Lower leg skin (tissue), 4 donors: ENCODE data around the gene CRACR2A. TPM values are rescaled to one million over a fixed set of nuclear protein-coding genes. Genes with fewer than 3 reads are reported as not detected.

Experiments
- DNase-seq, 2 donors: peaks; one replicate each; pipeline ENCODE4 v3.0.0-alpha.2; 2019; ENCODE audit warnings: low spot score in 2 of 2
- H3K4me3 ChIP-seq: fragments of 200-600 bp; sonication (generic); 2 replicates; pipeline ENCODE4 v1.5.1; 2017; ENCODE audit warnings: mild to moderate bottlenecking, low read depth; ENCODE audit not compliant: poor library complexity, severe bottlenecking
- CTCF ChIP-seq, 3 donors: fragments of 450-650 bp; IDR thresholded peaks; one replicate each; pipeline ENCODE4 v1.5.1; 2016; ENCODE audit warnings: antibody characterized with exemption in 3 of 3, mild to moderate bottlenecking in 3 of 3, moderate library complexity in 2 of 3
- POLR2A ChIP-seq, 2 donors: fragments of 450-650 bp; IDR thresholded peaks; one replicate each; pipeline ENCODE4 v1.6.1; 2016 to 2017; ENCODE audit warnings: antibody characterized with exemption in 2 of 2, mild to moderate bottlenecking in 1 of 2, moderate library complexity in 1 of 2
- WGBS, 2 donors: methylation state at CpG; one replicate each; pipeline ENCODE4 v1.1.5; 2018; 5-methylcytosine and 5-hydroxymethylcytosine counted together
- intact Hi-C: fragments of 100-400 bp; cut with DNase I; formaldehyde crosslinking; loops from one replicate; pipeline ENCODE4 v1.15.0; 2023; ENCODE audit warnings: low total_unique reads
- total RNA-seq, 4 donors: library from RNA; depleted of rRNA; stranded (reverse); fragments of >200 nt; gene quantifications; one replicate each; pipeline ENCODE4 v1.1.0, GENCODE V29; 2016

The CRACR2A gene
- total RNA-seq, 4 donors from 2014 or later, result 1.4 to 14.4 (median 6.6) TPM

DNA sequence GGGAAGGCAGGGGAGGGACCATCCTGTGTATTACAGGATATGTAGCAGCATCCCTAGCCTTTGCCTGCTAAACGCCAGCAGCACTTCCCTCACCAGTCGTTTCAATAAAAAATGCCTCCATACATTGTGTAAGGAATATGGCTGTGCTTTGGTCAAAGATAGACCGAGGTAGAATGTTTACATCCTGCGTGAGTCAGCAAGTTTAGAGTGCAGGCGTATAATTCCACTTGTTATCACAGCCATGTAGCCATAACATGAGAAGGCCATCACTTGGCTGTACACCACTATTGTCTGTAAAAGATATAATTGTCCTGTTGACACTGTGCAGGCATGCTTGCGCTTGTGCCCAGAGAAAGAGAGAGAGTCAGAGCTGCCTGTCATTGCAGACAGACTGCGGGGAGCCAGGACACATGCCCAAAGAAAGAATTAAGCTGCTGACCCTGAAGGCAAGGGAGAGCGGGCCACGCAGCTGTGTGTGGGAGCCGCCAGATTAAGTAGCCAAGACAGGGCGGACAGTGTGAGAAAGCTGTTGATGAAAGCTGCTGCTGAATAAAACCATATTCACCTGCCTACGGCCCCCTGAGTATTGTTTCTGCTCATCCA lies 68.4 kb downstream of the CRACR2A start:
- TF ChIP-seq POLR2A (IDR thresholded peaks at IDR 0.05), result no peak
- TF ChIP-seq CTCF (IDR thresholded peaks at IDR 0.05), result no peak
- 84 to 86% methylated on average over 12 of the region's 12 CpGs for WGBS, 2 donors
- intact Hi-C loops, result no loop called here
- H3K4me3 ChIP-seq, result no peak overlapping the region
- no peak for DNase-seq

- WGBS, 2 donors, result 74 to 81% methylated on average over 4 of the region's 4 CpGs
- intact Hi-C loops, result no loop called here
- DNase-seq, result no peak
- TF ChIP-seq POLR2A (IDR thresholded peaks at IDR 0.05) (no peak), CTCF (IDR thresholded peaks at IDR 0.05) (no peak)
- H3K4me3 ChIP-seq, result no peak overlapping the region
Measured at GRCh38 chr12:3683670-3684069, 69.2 kb downstream of the CRACR2A start.

- TF ChIP-seq CTCF (IDR thresholded peaks at IDR 0.05) (no peak), POLR2A (IDR thresholded peaks at IDR 0.05) (no peak)
- H3K4me3 ChIP-seq, result no peak overlapping the region
- DNase-seq, result no peak
- WGBS, 2 donors, result 71 to 83% methylated on average over 6 of the region's 6 CpGs
- intact Hi-C loops, result no loop called here
Measured at GRCh38 chr12:3681595-3682061, 71.3 kb downstream of the CRACR2A start.

- H3K4me3 ChIP-seq, result no peak overlapping the region
- no peak for TF ChIP-seq POLR2A (IDR thresholded peaks at IDR 0.05)
- no peak for TF ChIP-seq CTCF (IDR thresholded peaks at IDR 0.05)
- 66 to 73% methylated on average over 8 of the region's 8 CpGs for WGBS, 2 donors
- intact Hi-C loops, result no loop called here
- DNase-seq, result no peak
Measured at GRCh38 chr12:3680919-3681594, 71.9 kb downstream of the CRACR2A start.

- no peak for TF ChIP-seq POLR2A (IDR thresholded peaks at IDR 0.05)
- TF ChIP-seq CTCF (IDR thresholded peaks at IDR 0.05), result no peak
Measured at GRCh38 chr12:3679831-3680230, 73.1 kb downstream of the CRACR2A start.

More at GRCh38 chr12:3679831-3680230, 73.1 kb downstream of the CRACR2A start:
- intact Hi-C loops, result no loop called here
- H3K4me3 ChIP-seq, result no peak overlapping the region
- no peak for DNase-seq
- 80 to 98% methylated on average over 3 of the region's 3 CpGs for WGBS, 2 donors
